Fibroblast of mammary gland (primary cell): ENCODE measurements around the gene DENND6B.

ENCODE experiments used
- DNase-seq: peaks from one replicate; pipeline ENCODE4 v3.0.0-alpha.2; 2010; ENCODE audit warnings: low read depth
- H3K4me3 ChIP-seq: 2 replicates; pipeline ENCODE4 v1.5.1; 2011; ENCODE audit warnings: low read depth, mild to moderate bottlenecking, low read length, moderate library complexity; ENCODE audit not compliant: control insufficient read depth
- CTCF ChIP-seq: conservative IDR thresholded peaks from 2 replicates; pipeline ENCODE4 v1.5.1; 2011; ENCODE audit warnings: low read depth, low read length, inconsistent platforms; ENCODE audit not compliant: control insufficient read depth, insufficient read depth

Gene DENND6B

GRCh38 chr22:50346470-50346869, 19.7 kb upstream of the DENND6B start:
- no peak for DNase-seq
- no peak for TF ChIP-seq CTCF
- H3K4me3 ChIP-seq: no peak overlapping the region

- no peak for TF ChIP-seq CTCF
- no peak for DNase-seq
- peak overlapping the region; percentile 60 for H3K4me3 ChIP-seq
Observed at GRCh38 chr22:50343541-50343935, 16.7 kb upstream of the DENND6B start.

- peak within 1 kb of the TSS; percentile 65 for H3K4me3 ChIP-seq
- no peak for TF ChIP-seq CTCF
- DNase-seq: peak; percentile 48
Observed at GRCh38 chr22:50342651-50343540, 16.1 kb upstream of the DENND6B start, which contains the start of gene PPP6R2. Gene PPP6R2, plus strand, starts transcription at chr22:50343327. Its CDS starts 50,582 bp downstream, at chr22:50393909.

GRCh38 chr22:50341977-50342650, 15.3 kb upstream of the DENND6B start:
- peak overlapping the region; percentile 65 for H3K4me3 ChIP-seq
- DNase-seq: peak; percentile 79
- peak; percentile 94 for TF ChIP-seq CTCF

- H3K4me3 ChIP-seq: no peak overlapping the region
- no peak for DNase-seq
- TF ChIP-seq CTCF: no peak
Observed at GRCh38 chr22:50339945-50340879, 13.4 kb upstream of the DENND6B start.

GRCh38 chr22:50338860-50339462, 12.1 kb upstream of the DENND6B start:
- no peak for DNase-seq
- H3K4me3 ChIP-seq: no peak overlapping the region

More at GRCh38 chr22:50338860-50339462, 12.1 kb upstream of the DENND6B start:
- no peak for TF ChIP-seq CTCF
